GM12878 (cell line): Measurements from ENCODE around the gene MAZ. TPM values are rescaled to one million over a fixed set of nuclear protein-coding genes. Genes with fewer than 3 reads are reported as not detected.
A peak's percentile ranks its signal among the peaks of the same experiment; 100 is the strongest.

Experiments
- ATAC-seq: fragments of 200-7000 bp; cut with Tn5 transposase; 3 replicates; pipeline ENCODE4 v1.9.1; 2020; ENCODE audit warnings: mild to moderate bottlenecking, moderate library complexity
- BruUV-seq: library from RNA; stranded (reverse); fragments of 400-500 nt; replicated peaks from 2 replicates; lab custom pipeline; 2021; lab: Mats Ljungman, UMichigan
- CTCF ChIA-PET: fragments of 300-600 bp; sonication (Branson Sonifier 250); formaldehyde crosslinking; extraction: SDS; loops from one replicate; lab custom pipeline; 2021; ENCODE audit warnings: inconsistent platforms; lab: Yijun Ruan, JAX
- POLR2A ChIA-PET: fragments of 350-600 bp; formaldehyde crosslinking; extraction: SDS; loops from one replicate; lab custom pipeline; 2021; ENCODE audit warnings: inconsistent platforms; lab: Charles Lee
- RAD21 ChIA-PET: fragments of 300-600 bp; sonication (Branson Sonifier 250); formaldehyde crosslinking; loops from one replicate; lab custom pipeline; 2023; ENCODE audit warnings: antibody characterized with exemption; ENCODE audit not compliant: unreplicated experiment; lab: Charles Lee
- SMC1A ChIA-PET: fragments of 300-600 bp; sonication (Branson Sonifier 250); formaldehyde crosslinking; loops from one replicate; lab custom pipeline; 2023; ENCODE audit not compliant: unreplicated experiment, uncharacterized antibody; lab: Charles Lee
- DNase-seq: peaks from one replicate; pipeline ENCODE4 v3.0.0-alpha.2; 2011; ENCODE audit warnings: low read depth, low spot score
- FAIRE-seq: peaks from 3 replicates; lab custom pipeline; 2011; peaks lifted over from hg19 to GRCh38; lab: Jason Lieb, UNC
- H2AFZ ChIP-seq: 2 replicates; pipeline ENCODE4 v1.6.0; 2011; ENCODE audit warnings: low read depth, low read length, control low read depth; ENCODE audit not compliant: control insufficient read depth
- H3K27ac ChIP-seq: 2 replicates; pipeline ENCODE4 v1.5.1; 2011; ENCODE audit warnings: control low read depth; ENCODE audit not compliant: control insufficient read depth, insufficient read depth
- H3K27me3 ChIP-seq, 2 experiments: replicated peaks in 1 of 2; 2 replicates each; pipeline versions ENCODE4 v1.6.0 to v1.6.1; 2011; ENCODE audit warnings: low read length in 1 of 2; ENCODE audit not compliant: control insufficient read depth in 2 of 2, insufficient read depth in 2 of 2
- H3K36me3 ChIP-seq, 2 experiments: 2 replicates each; pipeline ENCODE4 v1.5.1; 2011; ENCODE audit warnings: low read length in 1 of 2; ENCODE audit not compliant: control insufficient read depth in 2 of 2, insufficient read depth in 2 of 2
- H3K4me1 ChIP-seq: 2 replicates; pipeline ENCODE4 v1.6.1; 2011; ENCODE audit warnings: mild to moderate bottlenecking, low read length, moderate library complexity, mixed read lengths; ENCODE audit not compliant: control insufficient read depth, insufficient read depth
- H3K4me2 ChIP-seq: 2 replicates; pipeline ENCODE4 v1.6.0; 2011; ENCODE audit warnings: control low read depth; ENCODE audit not compliant: control insufficient read depth, insufficient read depth
- H3K4me3 ChIP-seq: fragments of 200-600 bp; sonication (generic); 2 replicates; pipeline ENCODE4 v1.5.1; 2016
- H3K79me2 ChIP-seq: 2 replicates; pipeline ENCODE4 v1.6.0; 2011; ENCODE audit warnings: low read length; ENCODE audit not compliant: control insufficient read depth, insufficient read depth
- H3K9ac ChIP-seq: 2 replicates; pipeline ENCODE4 v1.8.0; 2011; ENCODE audit warnings: low read length, control low read depth, mixed read lengths; ENCODE audit not compliant: control insufficient read depth, insufficient read depth
- H3K9me3 ChIP-seq: replicated peaks from 3 replicates; pipeline ENCODE4 v1.5.1; 2011; ENCODE audit warnings: mild to moderate bottlenecking, low read length; ENCODE audit not compliant: control insufficient read depth, insufficient read depth
- H4K20me1 ChIP-seq: 2 replicates; pipeline ENCODE4 v1.6.0; 2011; ENCODE audit not compliant: control insufficient read depth, insufficient read depth
- CHD1 ChIP-seq: IDR thresholded peaks from 2 replicates; pipeline ENCODE4 v1.6.1; 2012; ENCODE audit warnings: low read depth, low read length, improper control_type of control experiment
- FOXK2 ChIP-seq: fragments of 450-650 bp; IDR thresholded peaks from 2 replicates; pipeline ENCODE4 v1.6.1; 2017; ENCODE audit warnings: mild to moderate bottlenecking, moderate library complexity
- HCFC1 ChIP-seq: fragments of 150-350 bp; IDR thresholded peaks from 2 replicates; pipeline ENCODE4 v1.6.1; 2014; ENCODE audit warnings: low read length
- RBBP5 ChIP-seq: fragments of 200-600 bp; sonication (generic); conservative IDR thresholded peaks from 2 replicates; pipeline ENCODE4 v1.6.1; 2016
- SIN3A ChIP-seq: IDR thresholded peaks from 2 replicates; pipeline ENCODE4 v1.6.1; 2012; ENCODE audit warnings: low read depth, low read length, improper control_type of control experiment
- YBX1 ChIP-seq: fragments of 450-650 bp; IDR thresholded peaks from 2 replicates; pipeline ENCODE4 v1.6.1; 2016; ENCODE audit warnings: antibody characterized with exemption
- ZNF24 ChIP-seq: fragments of 450-650 bp; IDR thresholded peaks from 2 replicates; pipeline ENCODE4 v1.6.1; 2017; ENCODE audit warnings: antibody characterized with exemption, mild to moderate bottlenecking
- ZNF622 ChIP-seq: fragments of 450-650 bp; IDR thresholded peaks from 2 replicates; pipeline ENCODE4 v1.6.1; 2017; ENCODE audit warnings: mild to moderate bottlenecking, inconsistent platforms
- ZSCAN29 ChIP-seq: fragments of 450-650 bp; IDR thresholded peaks from 2 replicates; pipeline ENCODE4 v1.6.1; 2017; ENCODE audit warnings: mild to moderate bottlenecking, moderate library complexity
- WGBS: methylation state at CpG from one replicate; pipeline ENCODE4 v1.1.6; 2016; ENCODE audit warnings: low lambda C conversion rate; ENCODE audit not compliant: insufficient replicate concordance, insufficient coverage; ENCODE audit errors: missing lambda C conversion rate; 5-methylcytosine and 5-hydroxymethylcytosine counted together
- in situ Hi-C: fragments of 300-500 bp; cut with MboI; formaldehyde crosslinking; loops from 9 replicates; pipeline ENCODE4 v1.14.3; 2018; ENCODE audit warnings: mixed read lengths
- intact Hi-C: fragments of 100-400 bp; cut with micrococcal nuclease; formaldehyde crosslinking; loops from one replicate; pipeline ENCODE4 v1.14.2; 2022; ENCODE audit not compliant: unreplicated experiment
- polyA plus RNA-seq, 11 experiments: library from polyadenylated mRNA; depleted of rRNA in 4 of 11; unstranded in 6 of 11; stranded (reverse) in 5 of 11; fragments of >200 nt; fragmentation: Nextera tagmentation in 4 of 11; fragmentation: Illumina TruSeq in 1 of 11; extraction: Ambion mirVana in 4 of 11; extraction: Trizol in 1 of 11; gene quantifications; 1 replicate in 1 of 11; 2 replicates in 10 of 11; pipeline versions ENCODE4 v1.2.1 to v1.2.3, GENCODE V29; 2011 to 2016; ENCODE audit warnings: inconsistent platforms in 2 of 11, missing spikeins in 2 of 11, low read depth in 1 of 11
- total RNA-seq, 4 experiments: library from RNA; depleted of rRNA in 3 of 4; stranded (reverse); fragments of >200 nt in 3 of 4; fragmentation: Illumina TruSeq in 1 of 4; extraction: Trizol in 1 of 4; gene quantifications; 2 replicates each; pipeline versions ENCODE4 v1.2.1 to v1.2.3, GENCODE V29; 2013 to 2021
- TF ChIP-seq, protein P1 (sequence below): IDR thresholded peaks from 2 replicates; pipeline ENCODE4 v1.6.1; 2012; ENCODE audit warnings: improper control_type of control experiment, low read depth, low read length; ENCODE audit not compliant: insufficient replicate concordance
- TF ChIP-seq, protein P2 (sequence below): IDR thresholded peaks from 2 replicates; pipeline ENCODE4 v1.6.1; 2012; ENCODE audit warnings: low read length, inconsistent platforms
- TF ChIP-seq, protein P3 (sequence below): fragments of 450-650 bp; formaldehyde crosslinking; IDR thresholded peaks from 2 replicates; pipeline ENCODE4 v1.5.0; 2022; ENCODE audit warnings: mild to moderate bottlenecking, missing genetic modification characterization

The MAZ gene
- total and polyA plus RNA-seq, 10 of the 15 experiments (the other 5 are each of a cell fraction or from before 2014, with no cell fraction given), result 23.9 to 309 (median 116) TPM

DNA sequence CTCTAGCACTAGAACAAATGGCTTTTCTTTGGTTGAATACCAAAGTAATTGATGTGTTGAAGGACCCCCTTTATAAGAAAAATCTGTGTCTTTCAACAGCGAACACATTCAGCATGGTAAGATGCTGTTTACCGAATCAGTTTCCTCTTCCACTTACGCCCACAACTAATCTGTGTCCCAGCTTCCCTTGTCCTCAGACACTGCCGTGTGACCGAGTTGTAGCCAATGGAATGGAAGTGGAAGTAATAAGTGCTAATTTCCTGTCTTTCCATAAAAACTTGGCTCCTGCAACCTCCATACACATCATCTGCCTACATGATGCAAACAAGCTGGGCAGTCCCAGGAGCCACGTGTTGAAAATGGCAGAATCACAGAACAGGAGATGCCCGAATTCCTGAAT is 46.3 kb downstream of the MAZ start (continued):
- no peak for TF ChIP-seq FOXK2

DNA sequence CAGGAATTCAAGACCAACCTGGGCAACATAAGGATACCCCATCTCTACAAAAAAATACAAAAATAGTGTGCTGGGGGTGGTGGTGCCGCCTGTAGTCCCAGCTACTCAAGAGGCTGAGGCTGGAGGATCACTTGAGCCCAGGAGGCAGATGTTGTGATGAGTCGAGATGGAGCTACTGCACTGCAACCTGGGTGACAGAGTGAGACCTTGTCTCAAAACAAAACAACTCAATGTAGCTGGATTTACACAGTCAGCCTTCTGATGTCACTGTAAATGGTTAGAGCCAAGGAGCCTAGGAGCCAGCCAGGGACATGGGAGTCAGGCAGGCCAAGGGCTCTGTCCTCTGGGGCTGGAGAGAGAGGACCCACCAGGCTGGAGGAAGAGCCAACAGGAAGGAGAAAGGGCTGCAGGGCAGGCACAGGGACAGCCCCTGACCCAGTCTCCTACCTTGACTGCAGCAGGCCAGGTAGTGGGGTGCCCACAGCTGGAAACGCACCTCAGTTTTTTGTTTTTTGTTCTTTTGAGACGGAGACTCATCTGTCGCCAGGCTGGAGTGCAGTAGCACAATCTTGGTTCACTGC is 48.3 kb downstream of the MAZ start:
- SMC1A ChIA-PET, result interaction anchor here (0.7 kb wide), 1 partner anchor 20 kb away, joined by 3 read pairs; no protein-coding TSS in a partner anchor
- DNase-seq (no peak), FAIRE-seq (no peak), ATAC-seq (peak; percentile 21; the same call in 2 of the 3 replicates)
- Histone ChIP-seq H3K4me2 (no peak overlapping the region), H3K4me3 (no peak overlapping the region), H3K36me3 (peaks cover 0 to 3% of the 10 kb centered on the region in 2 experiments; a peak in 2 of 4 replicates), H2AFZ (no peak overlapping the region), H3K4me1 (no peaks in the 10 kb centered on the region), H3K9ac (no peak overlapping the region), H3K27ac (no peak overlapping the region), H4K20me1 (no peaks in the 10 kb centered on the region), H3K27me3 (no peaks in the 10 kb centered on the region), H3K79me2 (no peaks in the 10 kb centered on the region), H3K9me3 (no peaks in the 10 kb centered on the region)
- CTCF ChIA-PET, result interaction anchor here (1.0 to 3.8 kb wide), 2 partner anchors 163 to 177 kb away, joined by 3 to 9 read pairs; no protein-coding TSS in a partner anchor
- RAD21 ChIA-PET, result no interaction called here
- intact Hi-C loops, result no loop called here
- no TSS peak for BruUV-seq
- in situ Hi-C loops, result no loop called here
- 63% methylated on average over 5 of the region's 5 CpGs for WGBS
- POLR2A ChIA-PET, result interaction anchor here (0.6 kb wide), 1 partner anchor 39 kb away, joined by 3 read pairs; no protein-coding TSS in a partner anchor
- no peak for TF ChIP-seq RBBP5
- TF ChIP-seq, protein P1, sequence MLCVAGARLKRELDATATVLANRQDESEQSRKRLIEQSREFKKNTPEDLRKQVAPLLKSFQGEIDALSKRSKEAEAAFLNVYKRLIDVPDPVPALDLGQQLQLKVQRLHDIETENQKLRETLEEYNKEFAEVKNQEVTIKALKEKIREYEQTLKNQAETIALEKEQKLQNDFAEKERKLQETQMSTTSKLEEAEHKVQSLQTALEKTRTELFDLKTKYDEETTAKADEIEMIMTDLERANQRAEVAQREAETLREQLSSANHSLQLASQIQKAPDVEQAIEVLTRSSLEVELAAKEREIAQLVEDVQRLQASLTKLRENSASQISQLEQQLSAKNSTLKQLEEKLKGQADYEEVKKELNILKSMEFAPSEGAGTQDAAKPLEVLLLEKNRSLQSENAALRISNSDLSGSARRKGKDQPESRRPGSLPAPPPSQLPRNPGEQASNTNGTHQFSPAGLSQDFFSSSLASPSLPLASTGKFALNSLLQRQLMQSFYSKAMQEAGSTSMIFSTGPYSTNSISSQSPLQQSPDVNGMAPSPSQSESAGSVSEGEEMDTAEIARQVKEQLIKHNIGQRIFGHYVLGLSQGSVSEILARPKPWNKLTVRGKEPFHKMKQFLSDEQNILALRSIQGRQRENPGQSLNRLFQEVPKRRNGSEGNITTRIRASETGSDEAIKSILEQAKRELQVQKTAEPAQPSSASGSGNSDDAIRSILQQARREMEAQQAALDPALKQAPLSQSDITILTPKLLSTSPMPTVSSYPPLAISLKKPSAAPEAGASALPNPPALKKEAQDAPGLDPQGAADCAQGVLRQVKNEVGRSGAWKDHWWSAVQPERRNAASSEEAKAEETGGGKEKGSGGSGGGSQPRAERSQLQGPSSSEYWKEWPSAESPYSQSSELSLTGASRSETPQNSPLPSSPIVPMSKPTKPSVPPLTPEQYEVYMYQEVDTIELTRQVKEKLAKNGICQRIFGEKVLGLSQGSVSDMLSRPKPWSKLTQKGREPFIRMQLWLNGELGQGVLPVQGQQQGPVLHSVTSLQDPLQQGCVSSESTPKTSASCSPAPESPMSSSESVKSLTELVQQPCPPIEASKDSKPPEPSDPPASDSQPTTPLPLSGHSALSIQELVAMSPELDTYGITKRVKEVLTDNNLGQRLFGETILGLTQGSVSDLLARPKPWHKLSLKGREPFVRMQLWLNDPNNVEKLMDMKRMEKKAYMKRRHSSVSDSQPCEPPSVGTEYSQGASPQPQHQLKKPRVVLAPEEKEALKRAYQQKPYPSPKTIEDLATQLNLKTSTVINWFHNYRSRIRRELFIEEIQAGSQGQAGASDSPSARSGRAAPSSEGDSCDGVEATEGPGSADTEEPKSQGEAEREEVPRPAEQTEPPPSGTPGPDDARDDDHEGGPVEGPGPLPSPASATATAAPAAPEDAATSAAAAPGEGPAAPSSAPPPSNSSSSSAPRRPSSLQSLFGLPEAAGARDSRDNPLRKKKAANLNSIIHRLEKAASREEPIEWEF, result no peak
- TF ChIP-seq CHD1, result no peak
- no peak for TF ChIP-seq ZSCAN29
- TF ChIP-seq SIN3A, result no peak
- no peak for TF ChIP-seq ZNF24
- no peak for TF ChIP-seq YBX1
- no peak for TF ChIP-seq ZNF622
- TF ChIP-seq, protein P2, sequence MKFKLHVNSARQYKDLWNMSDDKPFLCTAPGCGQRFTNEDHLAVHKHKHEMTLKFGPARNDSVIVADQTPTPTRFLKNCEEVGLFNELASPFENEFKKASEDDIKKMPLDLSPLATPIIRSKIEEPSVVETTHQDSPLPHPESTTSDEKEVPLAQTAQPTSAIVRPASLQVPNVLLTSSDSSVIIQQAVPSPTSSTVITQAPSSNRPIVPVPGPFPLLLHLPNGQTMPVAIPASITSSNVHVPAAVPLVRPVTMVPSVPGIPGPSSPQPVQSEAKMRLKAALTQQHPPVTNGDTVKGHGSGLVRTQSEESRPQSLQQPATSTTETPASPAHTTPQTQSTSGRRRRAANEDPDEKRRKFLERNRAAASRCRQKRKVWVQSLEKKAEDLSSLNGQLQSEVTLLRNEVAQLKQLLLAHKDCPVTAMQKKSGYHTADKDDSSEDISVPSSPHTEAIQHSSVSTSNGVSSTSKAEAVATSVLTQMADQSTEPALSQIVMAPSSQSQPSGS, result no peak
- TF ChIP-seq HCFC1, result no peak
- TF ChIP-seq, protein P3, sequence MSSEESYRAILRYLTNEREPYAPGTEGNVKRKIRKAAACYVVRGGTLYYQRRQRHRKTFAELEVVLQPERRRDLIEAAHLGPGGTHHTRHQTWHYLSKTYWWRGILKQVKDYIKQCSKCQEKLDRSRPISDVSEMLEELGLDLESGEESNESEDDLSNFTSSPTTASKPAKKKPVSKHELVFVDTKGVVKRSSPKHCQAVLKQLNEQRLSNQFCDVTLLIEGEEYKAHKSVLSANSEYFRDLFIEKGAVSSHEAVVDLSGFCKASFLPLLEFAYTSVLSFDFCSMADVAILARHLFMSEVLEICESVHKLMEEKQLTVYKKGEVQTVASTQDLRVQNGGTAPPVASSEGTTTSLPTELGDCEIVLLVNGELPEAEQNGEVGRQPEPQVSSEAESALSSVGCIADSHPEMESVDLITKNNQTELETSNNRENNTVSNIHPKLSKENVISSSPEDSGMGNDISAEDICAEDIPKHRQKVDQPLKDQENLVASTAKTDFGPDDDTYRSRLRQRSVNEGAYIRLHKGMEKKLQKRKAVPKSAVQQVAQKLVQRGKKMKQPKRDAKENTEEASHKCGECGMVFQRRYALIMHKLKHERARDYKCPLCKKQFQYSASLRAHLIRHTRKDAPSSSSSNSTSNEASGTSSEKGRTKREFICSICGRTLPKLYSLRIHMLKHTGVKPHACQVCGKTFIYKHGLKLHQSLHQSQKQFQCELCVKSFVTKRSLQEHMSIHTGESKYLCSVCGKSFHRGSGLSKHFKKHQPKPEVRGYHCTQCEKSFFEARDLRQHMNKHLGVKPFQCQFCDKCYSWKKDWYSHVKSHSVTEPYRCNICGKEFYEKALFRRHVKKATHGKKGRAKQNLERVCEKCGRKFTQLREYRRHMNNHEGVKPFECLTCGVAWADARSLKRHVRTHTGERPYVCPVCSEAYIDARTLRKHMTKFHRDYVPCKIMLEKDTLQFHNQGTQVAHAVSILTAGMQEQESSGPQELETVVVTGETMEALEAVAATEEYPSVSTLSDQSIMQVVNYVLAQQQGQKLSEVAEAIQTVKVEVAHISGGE, result no peak
